HCT116 (cell line): ENCODE results near the gene ATP1A2. TPM values are rescaled to one million over a fixed set of nuclear protein-coding genes. Genes with fewer than 3 reads are reported as not detected.

ENCODE experiments used
- ATAC-seq: fragments of 200-7000 bp; cut with Tn5 transposase; 2 replicates; pipeline ENCODE4 v1.9.1; 2020; ENCODE audit warnings: mild to moderate bottlenecking, moderate library complexity
- BruUV-seq: library from RNA; stranded (reverse); fragments of 400-500 nt; replicated peaks from 2 replicates; lab custom pipeline; 2021; lab: Mats Ljungman, UMichigan
- CTCF ChIA-PET: fragments of 300-600 bp; sonication (Branson Sonifier 250); formaldehyde crosslinking; loops from one replicate; lab custom pipeline; 2021; ENCODE audit warnings: antibody characterized with exemption; lab: Charles Lee
- POLR2A ChIA-PET: fragments of 300-600, 350-600 bp; sonication (Branson Sonifier 250); formaldehyde crosslinking; loops from one replicate; lab custom pipeline; 2021; ENCODE audit warnings: antibody characterized with exemption; lab: Charles Lee
- RAD21 ChIA-PET, 2 experiments: fragments of 300-600 bp; sonication (Branson Sonifier 250); formaldehyde crosslinking; loops; one replicate each; lab custom pipeline; 2023; ENCODE audit warnings: low total read pairs in 2 of 2; ENCODE audit not compliant: uncharacterized antibody in 2 of 2, unreplicated experiment in 2 of 2, low non-redundant PET in 1 of 2; lab: Charles Lee
- DNase-seq: peaks from one replicate; pipeline ENCODE4 v3.0.0-alpha.2; 2010; ENCODE audit warnings: low read depth, low spot score
- H2AFZ ChIP-seq: fragments of 200-600 bp; shearing (Covaris generic), sonication (generic); 2 replicates; pipeline ENCODE4 v1.6.1; 2017; ENCODE audit warnings: low read depth, mixed run types, mixed read lengths, antibody characterized with exemption, low read length; ENCODE audit not compliant: poor library complexity, severe bottlenecking
- H3K27ac ChIP-seq: 2 replicates; pipeline ENCODE4 v1.5.1; 2012; ENCODE audit warnings: low read depth, low read length
- H3K27me3 ChIP-seq: fragments of 200-600 bp; sonication (generic); 2 replicates; pipeline ENCODE4 v1.6.1; 2016; ENCODE audit warnings: mixed run types, low read length, mixed read lengths; ENCODE audit not compliant: insufficient read depth
- H3K36me3 ChIP-seq, 2 experiments: fragments of 200-500 bp in 1 of 2; fragments of 200-600 bp in 1 of 2; sonication (Bioruptor generic) in 1 of 2; sonication (generic) in 1 of 2; 2 replicates each; pipeline versions ENCODE4 v1.5.1 to v1.6.1; 2014 to 2016; ENCODE audit warnings: low read length in 2 of 2, inconsistent platforms in 1 of 2, mixed read lengths in 1 of 2, mixed run types in 1 of 2; ENCODE audit not compliant: insufficient read depth in 2 of 2, control insufficient read depth in 1 of 2
- H3K4me1 ChIP-seq, 2 experiments: fragments of 200-600 bp in 1 of 2; sonication (generic) in 1 of 2; 2 replicates each; pipeline versions ENCODE4 v1.5.1 to v1.6.1; 2012 to 2017; ENCODE audit warnings: low read length in 2 of 2, inconsistent platforms in 1 of 2, mild to moderate bottlenecking in 1 of 2, mixed read lengths in 1 of 2, mixed run types in 1 of 2, moderate library complexity in 1 of 2; ENCODE audit not compliant: insufficient read depth in 2 of 2, control insufficient read depth in 1 of 2
- H3K4me2 ChIP-seq: fragments of 200-600 bp; sonication (generic); 2 replicates; pipeline ENCODE4 v1.6.1; 2017; ENCODE audit warnings: mixed run types, low read length, mixed read lengths
- H3K4me3 ChIP-seq, 2 experiments: fragments of 200-600 bp in 1 of 2; sonication (generic) in 1 of 2; replicated peaks in 1 of 2; 2 replicates each; pipeline ENCODE4 v1.5.1; 2011 to 2016; ENCODE audit warnings: low read length in 2 of 2, control low read depth in 1 of 2, low read depth in 1 of 2, mild to moderate bottlenecking in 1 of 2, mixed read lengths in 1 of 2, mixed run types in 1 of 2
- H3K79me2 ChIP-seq: fragments of 200-600 bp; sonication (generic); 2 replicates; pipeline ENCODE4 v1.6.1; 2017; ENCODE audit warnings: mild to moderate bottlenecking, mixed run types, low read length, moderate library complexity, mixed read lengths; ENCODE audit not compliant: insufficient read depth
- H3K9ac ChIP-seq: fragments of 200-600 bp; sonication (generic); 2 replicates; pipeline ENCODE4 v1.6.1; 2016; ENCODE audit warnings: low read length, mixed read lengths
- H3K9me2 ChIP-seq: fragments of 200-600 bp; sonication (generic), shearing (Covaris generic); 2 replicates; pipeline ENCODE4 v1.6.1; 2017; ENCODE audit warnings: mixed run types, mild to moderate bottlenecking, moderate library complexity; ENCODE audit not compliant: insufficient read depth
- H3K9me3 ChIP-seq, 2 experiments: fragments of 200-500 bp in 1 of 2; fragments of 200-600 bp in 1 of 2; sonication (Bioruptor generic) in 1 of 2; sonication (generic) in 1 of 2; 2 replicates each; pipeline ENCODE4 v1.6.1; 2014 to 2017; ENCODE audit warnings: low read length in 2 of 2, mixed read lengths in 2 of 2, inconsistent platforms in 1 of 2, low read depth in 1 of 2, mild to moderate bottlenecking in 1 of 2, mixed run types in 1 of 2, moderate library complexity in 1 of 2; ENCODE audit not compliant: control insufficient read depth in 1 of 2, insufficient read depth in 1 of 2
- H4K20me1 ChIP-seq: fragments of 200-600 bp; sonication (generic), shearing (Covaris generic); 2 replicates; pipeline ENCODE4 v1.6.1; 2017; ENCODE audit warnings: mixed run types, mild to moderate bottlenecking, moderate library complexity; ENCODE audit not compliant: insufficient read depth
- ATF3 ChIP-seq: IDR thresholded peaks from 2 replicates; pipeline ENCODE4 v1.6.1; 2012
- CBX3 ChIP-seq: IDR thresholded peaks from 2 replicates; pipeline ENCODE4 v1.6.1; 2012; ENCODE audit warnings: low read depth
- CEBPB ChIP-seq: IDR thresholded peaks from 2 replicates; pipeline ENCODE4 v1.6.1; 2012; ENCODE audit warnings: low read depth
- CTCF ChIP-seq, 3 experiments: fragments of 200-600 bp in 1 of 3; sonication (generic) in 1 of 3; IDR thresholded peaks in 2 of 3; conservative IDR thresholded peaks in 1 of 3; 2 replicates each; pipeline ENCODE4 v1.5.1; 2012 to 2017; ENCODE audit warnings: low read depth in 2 of 3, low read length in 2 of 3, antibody characterized with exemption in 1 of 3, borderline replicate concordance in 1 of 3, control low read depth in 1 of 3, mild to moderate bottlenecking in 1 of 3, mixed read lengths in 1 of 3, mixed run types in 1 of 3, moderate library complexity in 1 of 3; ENCODE audit not compliant: insufficient read depth in 1 of 3
- EGR1 ChIP-seq: IDR thresholded peaks from 2 replicates; pipeline ENCODE4 v1.6.1; 2012; ENCODE audit warnings: low read depth
- EZH2 ChIP-seq: fragments of 200-600 bp; sonication (generic); IDR thresholded peaks from 2 replicates; pipeline ENCODE4 v1.6.1; 2017; ENCODE audit warnings: antibody characterized with exemption, mixed run types
- FOSL1 ChIP-seq: IDR thresholded peaks from 2 replicates; pipeline ENCODE4 v1.6.1; 2012; ENCODE audit warnings: low read depth
- RAD21 ChIP-seq: IDR thresholded peaks from 2 replicates; pipeline ENCODE4 v1.6.1; 2012; ENCODE audit warnings: low read depth, mild to moderate bottlenecking
- SIN3A ChIP-seq: IDR thresholded peaks from 2 replicates; pipeline ENCODE4 v1.6.1; 2012; ENCODE audit warnings: low read depth
- SP1 ChIP-seq: IDR thresholded peaks from 2 replicates; pipeline ENCODE4 v1.6.1; 2012; ENCODE audit warnings: low read depth
- TCF7L2 ChIP-seq: IDR thresholded peaks from 2 replicates; pipeline ENCODE4 v1.7.0; 2011; ENCODE audit warnings: borderline replicate concordance, inconsistent platforms; ENCODE audit not compliant: insufficient read depth, insufficient read length; ENCODE audit errors: extremely low read depth
- ZBTB33 ChIP-seq: IDR thresholded peaks from 2 replicates; pipeline ENCODE4 v1.6.1; 2011; ENCODE audit warnings: mild to moderate bottlenecking, low read length, moderate library complexity; ENCODE audit not compliant: insufficient replicate concordance; ENCODE audit errors: extremely low read depth
- ZNF274 ChIP-seq: fragments of 200-500 bp; sonication (Bioruptor generic); IDR thresholded peaks from 2 replicates; pipeline ENCODE4 v1.6.1; 2014; ENCODE audit warnings: mild to moderate bottlenecking, low read depth, low read length, inconsistent platforms
- intact Hi-C: fragments of 100-400 bp; cut with micrococcal nuclease; formaldehyde crosslinking; loops from 2 replicates; pipeline ENCODE4 v1.10.0; 2022
- total RNA-seq: library from RNA; stranded (reverse); gene quantifications from one replicate; pipeline ENCODE4 v1.2.1, GENCODE V29; 2021; ENCODE audit not compliant: unreplicated experiment

Gene ATP1A2
- total RNA-seq, 1 experiment from 2014 or later = not detected

- Histone ChIP-seq H2AFZ (no peak overlapping the region), H4K20me1 (no peaks in the 10 kb centered on the region), H3K79me2 (no peaks in the 10 kb centered on the region), H3K9me2 (no peaks in the 10 kb centered on the region), H3K4me1 (no peaks in the 10 kb centered on the region; a peak in 1 of 4 replicates), H3K27me3 (0 out of 2 replicates have a peak, but pooled peaks cover 4% of the 10 kb centered on the region), H3K36me3 (no peaks in the 10 kb centered on the region; a peak in 2 of 4 replicates), H3K4me3 (no peak overlapping the region), H3K27ac (no peak overlapping the region), H3K4me2 (no peak overlapping the region), H3K9me3 (no peaks in the 10 kb centered on the region), H3K9ac (no peak overlapping the region)
- RAD21 ChIA-PET = no interaction called here
- intact Hi-C loops = no loop called here
- CTCF ChIA-PET = interaction anchor here (0.7 to 3.8 kb wide), 7 partner anchors 8 to 290 kb away, joined by 3 to 30 read pairs (median 7); partner anchors contain the start of genes IGSF8 and NHLH1
- DNase-seq = no peak
- POLR2A ChIA-PET = no interaction called here
- no TSS peak for BruUV-seq
- TF ChIP-seq FOSL1 = no peak
- no peak for ATAC-seq
These were observed 28.4 kb upstream of the ATP1A2 start for GRCh38 chr1:160087118-160087662.

GRCh38 chr1:160089883-160090282, 25.7 kb upstream of the ATP1A2 start:
- no peak for DNase-seq
- TF ChIP-seq RAD21 (no peak), EGR1 (no peak), SIN3A (no peak), CEBPB (no peak), CBX3 (no peak), ZNF274 (no peak), ATF3 (no peak), SP1 (no peak), CTCF (IDR thresholded peaks at IDR 0.05 in 2 of 3, conservative IDR thresholded peaks at IDR 0.05 in 1 of 3; ENCODE audit: borderline replicate concordance in 1 of 3, insufficient read depth in 1 of 3, low read depth in 2 of 3, low read length in 2 of 3) (no peak), TCF7L2 (no peak), ZBTB33 (no peak), EZH2 (no peak), FOSL1 (no peak)

More at GRCh38 chr1:160089883-160090282, 25.7 kb upstream of the ATP1A2 start:
- Histone ChIP-seq H4K20me1 (no peaks in the 10 kb centered on the region), H3K4me3 (no peak overlapping the region), H3K36me3 (no peaks in the 10 kb centered on the region; a peak in 2 of 4 replicates), H3K9me2 (no peaks in the 10 kb centered on the region), H3K4me2 (no peak overlapping the region), H3K9me3 (no peaks in the 10 kb centered on the region), H3K27ac (no peak overlapping the region), H3K27me3 (no peaks in the 10 kb centered on the region), H3K9ac (no peak overlapping the region), H3K79me2 (no peaks in the 10 kb centered on the region), H2AFZ (no peak overlapping the region), H3K4me1 (no peaks in the 10 kb centered on the region)
- ATAC-seq = no peak
- no TSS peak for BruUV-seq
- intact Hi-C loops = no loop called here
- ChIA-PET CTCF (interaction anchor here (1.1 to 3.3 kb wide), 2 partner anchors 11 to 32 kb away, joined by 3 to 13 read pairs; no protein-coding TSS in a partner anchor), RAD21 (no interaction called here), POLR2A (no interaction called here)
